ENCODE data around the gene VPS8. TPM values are rescaled to one million over a fixed set of nuclear protein-coding genes. Genes with fewer than 3 reads are reported as not detected.

VPS8 gene
- total and polyA plus RNA-seq, 2 donors (not counting 1 experiment from before 2014, with no cell fraction given), result 24.9 to 99.4 TPM

- H3K4me2 ChIP-seq (ENCODE audit: extremely low read depth, insufficient read depth, low read length), result no peak overlapping the region
- H3K9ac ChIP-seq (ENCODE audit: insufficient read depth, low read length), result no peak overlapping the region
- H3K4me3 ChIP-seq (replicated peaks in 1 of 4; ENCODE audit: control extremely low read depth in 1 of 4, insufficient read depth in 1 of 4, low read depth in 3 of 4, low read length in 4 of 4), result no peak overlapping the region
- no peaks in the 10 kb centered on the region for H4K20me1 ChIP-seq (ENCODE audit: control insufficient read depth, extremely low read depth, insufficient read depth, low read length)
- no peak for TF ChIP-seq CTCF (conservative IDR thresholded peaks at IDR 0.05 in 1 of 2, IDR thresholded peaks at IDR 0.05 in 1 of 2; ENCODE audit: low read depth in 1 of 2, low read length in 2 of 2)
- no peak for TF ChIP-seq EZH2 (IDR thresholded peaks at IDR 0.05; ENCODE audit: low read length, missing control alignments)
- DNase-seq (ENCODE audit: low read depth in 2 of 2), result no peak
- no peaks in the 10 kb centered on the region for H3K9me3 ChIP-seq (ENCODE audit: control insufficient read depth, insufficient read depth, low read depth, low read length)
- H3K27me3 ChIP-seq (ENCODE audit: control insufficient read depth, insufficient read depth, low read length), result no peaks in the 10 kb centered on the region
- H3K4me1 ChIP-seq (ENCODE audit: control insufficient read depth, extremely low read depth, insufficient read depth, low read length), result no peaks in the 10 kb centered on the region
- no peaks in the 10 kb centered on the region for H3K79me2 ChIP-seq (ENCODE audit: control insufficient read depth, insufficient read depth, low read length)
- H3K27ac ChIP-seq (ENCODE audit: insufficient read depth, low read length), result no peak overlapping the region
- no peak overlapping the region for H2AFZ ChIP-seq (ENCODE audit: low read length)
- H3K36me3 ChIP-seq (ENCODE audit: control insufficient read depth, insufficient read depth, low read length), result no peaks in the 10 kb centered on the region
Measured at GRCh38 chr3:185063431-185063830, 251.5 kb downstream of the VPS8 start.

GRCh38 chr3:185065059-185065458, 253.1 kb downstream of the VPS8 start:
- H3K4me3 ChIP-seq (replicated peaks in 1 of 4; ENCODE audit: control extremely low read depth in 1 of 4, insufficient read depth in 1 of 4, low read depth in 3 of 4, low read length in 4 of 4), result no peak overlapping the region
- H3K4me1 ChIP-seq (ENCODE audit: control insufficient read depth, extremely low read depth, insufficient read depth, low read length), result no peaks in the 10 kb centered on the region
- no peaks in the 10 kb centered on the region for H3K27me3 ChIP-seq (ENCODE audit: control insufficient read depth, insufficient read depth, low read length)
- H3K4me2 ChIP-seq (ENCODE audit: extremely low read depth, insufficient read depth, low read length), result no peak overlapping the region
- no peak for TF ChIP-seq EZH2 (IDR thresholded peaks at IDR 0.05; ENCODE audit: low read length, missing control alignments)
- no peak for TF ChIP-seq CTCF (conservative IDR thresholded peaks at IDR 0.05 in 1 of 2, IDR thresholded peaks at IDR 0.05 in 1 of 2; ENCODE audit: low read depth in 1 of 2, low read length in 2 of 2)
- H2AFZ ChIP-seq (ENCODE audit: low read length), result no peak overlapping the region
- H4K20me1 ChIP-seq (ENCODE audit: control insufficient read depth, extremely low read depth, insufficient read depth, low read length), result no peaks in the 10 kb centered on the region
- no peak overlapping the region for H3K27ac ChIP-seq (ENCODE audit: insufficient read depth, low read length)
- no peak overlapping the region for H3K9ac ChIP-seq (ENCODE audit: insufficient read depth, low read length)
- no peaks in the 10 kb centered on the region for H3K79me2 ChIP-seq (ENCODE audit: control insufficient read depth, insufficient read depth, low read length)
- DNase-seq (ENCODE audit: low read depth in 2 of 2), result no peak
- H3K9me3 ChIP-seq (ENCODE audit: control insufficient read depth, insufficient read depth, low read depth, low read length), result no peaks in the 10 kb centered on the region
- H3K36me3 ChIP-seq (ENCODE audit: control insufficient read depth, insufficient read depth, low read length), result no peaks in the 10 kb centered on the region

GRCh38 chr3:185066251-185066650, 254.3 kb downstream of the VPS8 start:
- no peaks in the 10 kb centered on the region for H3K36me3 ChIP-seq (ENCODE audit: control insufficient read depth, insufficient read depth, low read length)
- H3K9ac ChIP-seq (ENCODE audit: insufficient read depth, low read length), result no peak overlapping the region
- no peaks in the 10 kb centered on the region for H3K9me3 ChIP-seq (ENCODE audit: control insufficient read depth, insufficient read depth, low read depth, low read length)
- H3K4me1 ChIP-seq (ENCODE audit: control insufficient read depth, extremely low read depth, insufficient read depth, low read length), result no peaks in the 10 kb centered on the region
- H3K4me2 ChIP-seq (ENCODE audit: extremely low read depth, insufficient read depth, low read length), result no peak overlapping the region
- no peaks in the 10 kb centered on the region for H3K79me2 ChIP-seq (ENCODE audit: control insufficient read depth, insufficient read depth, low read length)
- TF ChIP-seq CTCF (conservative IDR thresholded peaks at IDR 0.05 in 1 of 2, IDR thresholded peaks at IDR 0.05 in 1 of 2; ENCODE audit: low read depth in 1 of 2, low read length in 2 of 2) (no peak), EZH2 (IDR thresholded peaks at IDR 0.05; ENCODE audit: low read length, missing control alignments) (no peak)
- H3K27ac ChIP-seq (ENCODE audit: insufficient read depth, low read length), result no peak overlapping the region
- no peaks in the 10 kb centered on the region for H4K20me1 ChIP-seq (ENCODE audit: control insufficient read depth, extremely low read depth, insufficient read depth, low read length)
- DNase-seq (ENCODE audit: low read depth in 2 of 2), result no peak
- H3K27me3 ChIP-seq (ENCODE audit: control insufficient read depth, insufficient read depth, low read length), result no peaks in the 10 kb centered on the region
- H3K4me3 ChIP-seq (replicated peaks in 1 of 4; ENCODE audit: control extremely low read depth in 1 of 4, insufficient read depth in 1 of 4, low read depth in 3 of 4, low read length in 4 of 4), result no peak overlapping the region
- H2AFZ ChIP-seq (ENCODE audit: low read length), result no peak overlapping the region
